Stimulated activated CD4-positive, alpha-beta T cell treated with anti-CD3 and anti-CD28 coated beads, Interleukin-15, amount 100 ng/mL, for 24 hours (primary cell): ENCODE data around the gene EXOC6B.

Source experiments
- DNase-seq: peaks from one replicate; pipeline ENCODE4 v3.0.0-alpha.2; 2020

EXOC6B gene

GRCh38 chr2:72198532-72199241 lies 627.1 kb downstream of the EXOC6B start:
- DNase-seq, result no peak

GRCh38 chr2:72193723-72194122 lies 632.1 kb downstream of the EXOC6B start:
- no peak for DNase-seq

- no peak for DNase-seq
Observed at GRCh38 chr2:72191441-72191840, 634.4 kb downstream of the EXOC6B start.

GRCh38 chr2:72185206-72185605 lies 640.6 kb downstream of the EXOC6B start:
- DNase-seq, result no peak

GRCh38 chr2:72183466-72183865 lies 642.4 kb downstream of the EXOC6B start:
- DNase-seq, result no peak

- DNase-seq, result no peak
Observed at GRCh38 chr2:72183016-72183415, 642.8 kb downstream of the EXOC6B start.

GRCh38 chr2:72182547-72182946 lies 643.3 kb downstream of the EXOC6B start:
- DNase-seq, result no peak

DNA sequence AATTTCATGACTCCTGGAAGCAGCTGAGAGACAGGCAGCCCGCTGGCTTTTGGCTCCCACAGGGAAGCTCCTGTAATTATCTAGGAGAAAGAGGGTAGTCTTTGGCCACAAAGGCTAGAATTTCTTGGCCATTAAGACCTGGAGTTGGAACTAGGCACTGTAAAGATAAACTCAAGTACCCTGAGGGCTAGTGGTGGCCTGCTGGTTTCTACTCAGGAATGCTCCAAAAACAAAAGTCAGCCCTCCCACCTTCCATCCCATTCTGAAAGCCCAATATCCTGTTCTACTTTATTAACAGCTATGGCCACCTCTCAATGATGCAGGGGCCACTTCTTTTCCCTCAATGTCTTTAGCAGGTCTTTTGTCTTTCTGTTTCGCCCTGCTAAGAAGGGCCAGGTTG lies 644.2 kb downstream of the EXOC6B start:
- DNase-seq, result no peak

DNA sequence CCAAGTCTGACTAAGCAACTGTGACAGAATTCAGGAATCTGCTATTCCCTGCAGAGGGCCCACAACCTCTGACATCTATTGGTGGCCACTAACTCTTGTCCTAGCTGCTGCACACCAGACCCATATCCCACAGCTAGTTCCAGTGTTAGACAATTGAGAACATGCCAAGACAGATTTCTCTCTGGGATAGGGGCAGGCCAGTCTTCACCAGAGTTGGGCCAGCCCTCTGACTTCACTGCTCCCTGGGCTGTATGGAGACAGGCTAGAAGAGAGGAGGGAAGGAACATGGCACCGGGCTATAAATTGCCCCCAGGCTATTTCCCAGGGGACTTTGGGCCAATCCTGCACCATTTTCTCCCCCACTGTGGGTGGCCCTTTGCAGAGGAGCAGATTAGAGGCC lies 645.5 kb downstream of the EXOC6B start:
- DNase-seq, result no peak

GRCh38 chr2:72178551-72178950 lies 647.3 kb downstream of the EXOC6B start:
- no peak for DNase-seq

DNA sequence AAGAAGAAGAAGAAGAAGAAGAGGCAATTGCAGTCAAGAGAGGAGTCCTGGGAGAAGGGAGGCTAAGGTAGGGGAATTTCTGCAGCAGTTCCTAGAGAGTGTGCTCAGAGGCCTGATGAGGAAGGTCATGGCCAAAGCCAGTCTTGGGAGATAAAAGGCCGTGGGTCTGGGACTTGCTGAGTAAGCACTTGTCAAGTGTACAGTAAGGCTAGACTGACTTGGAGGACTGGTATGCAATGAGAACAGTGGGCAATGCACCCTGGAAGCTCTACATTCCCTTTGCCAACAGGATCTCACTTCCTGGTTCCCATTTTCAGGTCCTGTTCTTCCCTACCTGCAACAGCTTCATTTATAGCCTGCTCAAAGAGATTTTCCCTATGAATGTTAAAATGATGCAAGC lies 649.6 kb downstream of the EXOC6B start:
- no peak for DNase-seq

DNA sequence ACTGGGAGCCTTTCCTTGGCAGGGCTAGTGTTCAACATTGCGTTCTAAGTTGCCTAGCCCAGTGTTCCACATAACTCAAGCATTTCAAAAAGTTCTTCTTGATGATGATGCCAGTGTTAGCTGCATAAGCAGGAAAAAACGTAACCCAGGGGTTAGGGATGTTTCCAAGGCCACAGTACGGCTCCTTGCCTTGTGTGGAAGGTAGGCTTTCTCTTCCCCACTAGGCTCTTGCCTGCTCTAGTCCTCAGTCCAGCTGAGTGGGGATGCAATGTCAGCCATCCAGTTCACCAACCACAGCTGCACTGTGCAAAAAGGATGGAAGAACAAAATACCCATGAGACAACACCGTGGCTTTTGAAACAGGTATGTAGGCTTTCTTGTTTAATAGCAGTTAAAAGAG lies 650.2 kb downstream of the EXOC6B start:
- DNase-seq, result no peak

- no peak for DNase-seq
Observed at GRCh38 chr2:72173640-72174321, 652.1 kb downstream of the EXOC6B start.

GRCh38 chr2:72172478-72172877 lies 653.4 kb downstream of the EXOC6B start:
- DNase-seq, result no peak

DNA sequence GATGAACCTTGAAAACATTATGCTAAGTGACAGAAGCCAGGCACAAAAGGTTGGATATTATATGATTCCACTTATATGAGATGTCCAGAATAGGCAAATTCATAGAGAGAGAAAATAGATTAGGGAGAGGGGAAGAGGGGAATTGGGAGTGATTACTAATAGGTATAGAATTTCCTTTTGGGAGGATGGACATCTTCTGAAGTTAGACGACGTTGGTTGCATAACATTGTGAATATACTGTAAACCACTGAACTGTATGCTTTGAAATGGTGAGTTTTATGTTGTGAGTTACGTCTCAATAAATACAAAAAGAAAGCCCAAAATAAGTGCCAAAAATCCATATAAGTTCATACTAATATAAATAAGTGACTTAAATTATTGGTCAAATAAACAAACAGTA lies 659.6 kb downstream of the EXOC6B start:
- DNase-seq, result no peak

GRCh38 chr2:72165792-72166191 lies 660.0 kb downstream of the EXOC6B start:
- DNase-seq, result no peak

DNA sequence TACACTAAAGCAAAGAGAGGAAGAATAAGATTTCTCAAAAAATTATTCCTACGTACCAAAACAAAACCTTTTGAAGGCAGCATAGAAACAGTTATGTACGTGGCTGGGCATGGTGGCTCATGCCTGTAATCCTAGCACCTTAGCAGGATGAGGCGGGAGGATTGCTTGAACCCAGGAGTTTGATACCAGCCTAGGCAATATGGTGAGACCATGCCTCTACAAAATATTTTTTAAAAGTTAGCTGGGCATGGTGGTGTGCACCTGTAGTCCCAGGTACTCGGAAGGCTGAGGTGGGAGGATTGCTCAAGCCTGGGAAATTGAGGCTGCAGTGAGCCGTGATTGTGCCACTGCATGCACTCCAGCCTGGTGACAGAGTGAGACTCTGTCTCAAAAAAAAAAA lies 663.3 kb downstream of the EXOC6B start:
- no peak for DNase-seq

DNA sequence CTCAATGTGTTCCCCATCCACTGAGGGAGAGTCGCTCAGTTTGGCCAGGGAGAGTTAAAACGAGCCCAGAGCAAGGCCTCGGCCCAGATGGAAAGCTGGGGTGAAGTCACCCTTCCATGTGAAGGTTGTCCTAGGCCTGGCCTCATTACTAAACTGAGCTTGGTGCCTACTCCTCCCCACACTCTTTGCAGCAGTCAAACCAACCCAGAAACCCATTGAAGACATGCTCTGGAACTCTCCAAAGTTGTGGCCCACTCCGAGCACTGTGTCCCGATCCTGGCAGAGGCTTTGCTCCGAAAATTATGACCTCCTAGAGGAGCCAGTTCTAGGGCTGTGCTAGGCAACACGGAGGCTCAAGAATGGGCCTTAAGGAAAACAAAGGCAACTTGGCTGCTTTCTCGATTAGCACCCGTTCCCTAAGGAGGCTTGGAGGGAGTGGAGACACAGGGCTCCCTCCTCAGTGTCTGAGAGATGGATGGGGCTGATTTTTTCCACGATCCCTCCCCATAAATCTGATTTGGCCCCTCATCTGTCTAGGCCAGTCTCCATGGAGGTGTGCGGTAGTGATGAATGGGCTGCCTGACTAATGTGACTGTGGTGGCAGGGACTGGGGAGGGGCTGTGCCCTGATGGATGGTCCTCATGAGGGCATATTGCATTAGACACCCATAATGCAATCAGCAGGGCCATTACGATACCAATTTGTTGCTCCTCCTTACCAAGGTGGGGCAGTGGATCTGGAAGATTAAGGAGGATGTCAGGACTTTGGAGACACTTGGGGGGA lies 666.4 kb downstream of the EXOC6B start:
- DNase-seq, result no peak

DNA sequence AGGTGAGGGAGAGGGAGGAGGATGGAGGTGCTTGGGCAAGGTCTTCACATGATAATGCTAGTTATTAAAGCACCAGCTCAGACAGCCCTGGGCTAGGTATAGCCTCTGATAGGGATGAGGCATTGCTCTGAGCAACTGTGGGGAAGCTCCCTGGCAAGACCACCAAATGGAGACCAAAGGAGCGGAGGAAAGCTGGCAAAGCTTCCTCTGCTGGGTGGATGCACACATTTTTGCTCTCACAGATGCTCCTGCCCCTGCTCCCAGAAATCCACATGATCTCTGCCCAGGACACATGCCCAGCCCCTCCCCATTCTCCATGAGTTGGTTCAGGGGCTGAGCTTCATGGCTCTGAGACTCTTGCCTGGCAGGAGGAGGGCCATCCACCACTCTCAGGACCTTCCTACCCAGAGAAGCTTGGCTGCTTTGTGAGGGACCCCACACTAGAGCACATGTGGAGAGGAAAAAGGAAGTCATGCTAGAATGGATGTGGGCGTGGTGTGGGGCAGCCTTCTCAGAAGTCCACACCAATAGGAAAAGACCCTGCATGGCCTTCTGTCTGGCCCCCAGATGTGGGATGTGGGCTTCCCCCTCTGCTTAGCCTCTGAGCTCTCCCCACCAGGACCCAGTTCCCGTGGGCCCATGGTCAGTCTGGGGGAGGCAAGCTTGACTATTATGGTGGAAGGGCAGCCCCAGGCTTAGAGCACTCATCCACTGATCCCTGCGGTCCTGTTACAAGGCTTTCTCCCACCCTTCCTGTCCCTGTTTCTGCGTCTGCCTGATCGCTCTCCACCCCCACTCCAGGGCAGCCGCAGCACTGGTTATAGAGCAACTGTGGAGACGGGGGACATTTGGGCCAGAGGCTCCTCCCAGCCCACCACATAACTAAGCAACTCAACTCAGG lies 667.7 kb downstream of the EXOC6B start:
- DNase-seq, result no peak

- no peak for DNase-seq
Observed at GRCh38 chr2:72156872-72157271, 669.0 kb downstream of the EXOC6B start.

- no peak for DNase-seq
Observed at GRCh38 chr2:72155737-72156136, 670.1 kb downstream of the EXOC6B start.

DNA sequence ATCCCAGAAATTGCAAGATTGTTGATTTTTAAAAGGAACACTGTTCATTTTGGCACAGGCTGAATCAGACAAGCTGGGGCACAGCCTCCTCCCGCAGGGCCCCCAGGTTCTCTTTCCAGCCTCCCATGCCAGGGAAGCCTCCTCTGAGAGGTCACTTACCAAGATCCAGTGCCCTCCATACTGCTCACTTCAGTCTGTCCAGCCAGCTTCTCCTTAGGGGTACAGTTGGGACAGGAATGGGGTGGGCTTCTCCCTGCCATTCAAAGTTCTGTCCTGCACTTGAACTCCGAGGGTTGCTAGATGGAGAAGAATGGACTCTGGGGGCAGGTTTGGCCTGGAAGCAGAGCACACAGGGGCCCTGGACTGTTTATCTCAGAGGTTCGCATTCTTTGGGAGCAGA lies 670.7 kb downstream of the EXOC6B start:
- DNase-seq, result no peak

- DNase-seq, result no peak
Observed at GRCh38 chr2:72154386-72154975, 671.4 kb downstream of the EXOC6B start.
